ENCODE results near the gene CTNNA2. TPM values are rescaled to one million over a fixed set of nuclear protein-coding genes. Genes with fewer than 3 reads are reported as not detected.

The CTNNA2 gene
- total RNA-seq, 1 donor from 2014 or later = not detected

- ATAC-seq = no peak
These were observed 106.6 kb downstream of the CTNNA2 start for GRCh38 chr2:79619442-79619841.

- ATAC-seq = no peak
These were observed 107.1 kb downstream of the CTNNA2 start for GRCh38 chr2:79619976-79620375.

GRCh38 chr2:79620679-79621078 is 107.8 kb downstream of the CTNNA2 start:
- ATAC-seq = no peak

DNA sequence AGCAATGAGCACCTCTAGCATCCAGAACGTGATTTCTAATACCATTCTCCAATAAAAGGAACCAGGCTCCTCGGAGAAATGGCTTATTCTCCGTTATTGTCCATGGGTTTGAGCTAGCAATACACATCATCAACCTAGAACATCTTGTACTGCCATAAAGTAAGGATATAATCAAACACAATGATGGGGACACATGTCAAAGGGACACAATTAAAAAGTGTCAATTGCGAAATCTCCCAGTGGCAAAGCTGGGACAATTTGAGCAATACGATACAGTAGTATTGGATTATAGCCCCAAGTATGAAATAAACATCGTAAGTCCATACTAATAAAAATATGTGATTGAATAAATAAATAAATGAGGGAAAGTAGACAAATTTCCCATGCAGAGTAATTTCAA is 108.4 kb downstream of the CTNNA2 start:
- no peak for ATAC-seq

DNA sequence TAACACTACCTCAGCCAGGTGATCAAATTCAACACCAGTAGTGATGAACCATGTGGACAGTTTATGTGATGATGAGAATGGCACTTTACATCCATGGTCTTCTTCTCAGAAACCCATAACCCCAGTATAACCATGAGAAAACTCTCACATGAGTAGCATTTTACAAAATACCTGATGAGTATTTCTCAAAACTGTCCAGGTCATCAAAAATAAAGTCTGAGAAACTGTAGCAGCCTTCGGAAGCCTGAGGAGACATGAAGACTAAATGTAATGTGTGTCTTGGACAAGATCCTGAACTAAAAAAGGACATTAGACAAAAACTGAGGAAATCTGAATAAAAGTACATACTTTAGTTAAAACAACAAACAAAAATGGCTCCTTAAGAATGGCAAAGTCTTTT is 108.9 kb downstream of the CTNNA2 start:
- no peak for ATAC-seq

DNA sequence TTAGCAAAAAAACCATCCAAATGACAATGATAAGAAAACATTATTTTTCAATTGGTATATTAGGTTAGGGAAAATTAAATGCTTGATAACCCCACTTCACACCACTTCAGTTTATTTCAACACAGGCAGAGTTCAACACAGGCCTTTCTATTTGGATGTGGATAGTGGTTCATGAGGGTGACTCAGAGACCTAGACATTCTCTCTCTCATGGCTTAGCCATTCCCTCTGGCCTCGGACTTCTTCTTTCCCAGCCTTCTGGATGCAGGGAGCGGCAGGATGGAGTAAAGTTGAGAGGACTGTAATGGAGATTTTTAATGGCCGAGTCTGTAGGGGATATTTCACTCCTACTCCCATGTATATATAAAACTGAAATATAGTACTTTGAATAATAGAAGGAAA is 109.7 kb downstream of the CTNNA2 start:
- ATAC-seq = no peak

GRCh38 chr2:79627237-79627636 is 114.4 kb downstream of the CTNNA2 start:
- no peak for ATAC-seq

DNA sequence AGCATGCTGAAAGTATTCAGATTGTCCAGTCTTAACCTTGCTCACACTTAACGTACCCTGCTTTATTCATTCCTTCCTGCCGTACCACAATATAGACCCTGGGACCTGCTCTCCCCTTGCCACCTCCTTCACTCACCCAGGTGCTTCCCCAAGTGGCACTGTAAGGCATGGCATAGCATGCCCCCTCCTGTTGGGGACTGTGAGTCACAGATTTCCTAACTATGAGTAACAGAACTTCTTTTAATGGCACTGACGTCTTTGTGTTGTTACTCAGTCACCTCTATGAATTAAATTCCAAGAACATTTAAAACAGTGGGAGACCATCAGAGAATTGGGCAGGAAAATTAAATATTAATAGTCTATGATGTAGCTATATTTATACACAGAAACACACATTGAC is 117.2 kb downstream of the CTNNA2 start:
- ATAC-seq = no peak

- no peak for ATAC-seq
These were observed 118.2 kb downstream of the CTNNA2 start for GRCh38 chr2:79630972-79631557.

DNA sequence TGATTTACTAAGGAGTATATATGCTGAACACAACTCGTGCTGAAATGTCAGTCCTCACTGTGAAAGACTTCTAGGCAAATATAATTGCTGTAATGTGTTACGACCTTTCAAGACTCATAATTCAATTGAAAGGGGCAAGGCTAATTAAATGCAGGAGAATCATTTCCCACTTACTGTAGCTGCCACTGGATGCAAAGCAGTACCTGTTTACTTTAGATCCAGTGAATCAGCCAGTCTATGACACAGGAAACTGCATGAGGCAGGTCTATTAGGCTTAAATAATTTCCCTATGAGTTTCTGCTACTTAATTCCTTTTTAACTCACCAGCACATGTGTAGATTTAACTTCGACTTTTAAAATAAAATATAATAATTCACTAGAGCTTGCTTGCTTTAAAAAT is 125.6 kb downstream of the CTNNA2 start:
- ATAC-seq = no peak

GRCh38 chr2:79638954-79639353 is 126.1 kb downstream of the CTNNA2 start:
- ATAC-seq = no peak

GRCh38 chr2:79640001-79640400 is 127.2 kb downstream of the CTNNA2 start:
- no peak for ATAC-seq

DNA sequence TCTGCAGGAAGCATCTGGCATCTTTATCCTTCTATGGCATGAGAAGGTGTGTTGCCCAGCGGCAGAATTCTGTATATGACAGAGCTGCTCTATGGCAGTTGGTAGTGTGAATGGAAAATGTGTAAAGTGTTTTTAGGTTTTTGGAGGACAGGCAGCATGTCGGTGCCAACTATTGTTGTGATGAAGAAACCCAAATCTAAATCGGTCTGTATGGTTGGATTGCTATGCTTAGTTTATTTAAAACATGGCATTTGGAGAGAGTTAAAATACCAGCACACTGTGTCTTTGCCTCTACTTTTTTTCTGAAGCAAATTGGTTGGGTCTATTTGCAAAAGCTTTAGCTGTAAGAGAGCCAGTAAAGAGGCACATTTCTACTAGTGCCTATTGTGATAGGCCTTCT is 136.7 kb downstream of the CTNNA2 start:
- no peak for ATAC-seq

DNA sequence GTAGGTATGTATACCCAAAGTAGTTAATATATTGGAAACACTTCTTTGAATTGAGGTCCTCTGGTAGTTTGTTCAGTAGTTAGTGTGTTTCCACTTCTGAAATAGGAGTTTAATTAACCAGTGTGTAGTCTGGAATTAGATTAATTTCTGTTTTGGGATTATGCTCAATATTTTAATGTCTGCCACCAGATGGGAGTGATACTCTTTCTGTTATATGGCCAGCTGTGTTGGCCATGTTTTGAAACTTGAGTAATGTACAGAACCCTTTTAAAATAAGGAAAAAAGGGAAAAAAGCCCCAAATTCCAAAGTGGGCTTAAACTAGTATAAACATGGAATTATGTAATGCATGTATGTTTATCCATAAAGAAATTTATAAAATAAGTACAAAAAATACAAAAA is 147.7 kb downstream of the CTNNA2 start:
- ATAC-seq = no peak

- ATAC-seq = no peak
These were observed 152.2 kb downstream of the CTNNA2 start for GRCh38 chr2:79665091-79665490.

DNA sequence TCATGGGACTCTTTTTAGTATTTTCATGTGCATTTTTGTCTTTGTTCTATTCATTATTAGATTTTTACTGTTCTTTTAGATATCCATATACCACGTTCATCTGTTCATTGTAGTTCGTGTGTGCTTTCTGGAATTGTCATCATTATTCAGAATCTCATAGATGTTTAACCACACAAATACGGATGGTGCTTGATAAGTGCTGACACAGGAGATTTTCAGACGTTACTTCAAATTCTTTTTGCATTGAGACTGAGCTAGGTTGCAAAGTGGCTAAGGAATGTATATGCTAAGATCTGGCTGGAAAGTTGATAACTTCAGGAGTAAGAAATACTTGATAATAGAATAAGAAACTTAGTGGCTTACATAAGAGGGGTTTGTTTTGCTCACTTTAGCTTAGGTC is 153.6 kb downstream of the CTNNA2 start:
- no peak for ATAC-seq

DNA sequence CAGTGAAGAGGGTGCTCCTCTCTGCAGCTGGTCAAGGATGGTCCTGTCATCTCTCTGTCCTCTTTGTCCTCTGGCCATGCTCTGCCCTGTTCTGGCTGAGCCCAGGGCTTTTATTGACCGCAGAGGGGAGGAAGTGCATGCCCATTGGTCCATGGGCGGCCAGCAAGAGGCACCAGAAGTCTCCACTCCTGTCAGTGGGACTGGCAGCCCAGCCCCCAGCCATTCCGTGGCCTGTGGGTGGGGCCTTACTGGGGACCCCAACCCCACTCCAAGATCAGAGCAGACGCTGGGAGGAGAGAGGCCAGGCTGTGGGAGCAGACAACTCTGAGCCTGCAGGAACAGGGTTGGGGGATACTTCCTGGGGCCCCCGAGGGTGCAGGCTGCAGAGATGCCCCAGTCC is 156.9 kb downstream of the CTNNA2 start:
- no peak for ATAC-seq

- no peak for ATAC-seq
These were observed 157.3 kb downstream of the CTNNA2 start for GRCh38 chr2:79670198-79670597.

- no peak for ATAC-seq
These were observed 174.0 kb downstream of the CTNNA2 start for GRCh38 chr2:79686884-79687283.

GRCh38 chr2:79695248-79695647 is 182.4 kb downstream of the CTNNA2 start:
- ATAC-seq = no peak

- no peak for ATAC-seq
These were observed 184.3 kb downstream of the CTNNA2 start for GRCh38 chr2:79697200-79697599.

- no peak for ATAC-seq
These were observed 187.8 kb downstream of the CTNNA2 start for GRCh38 chr2:79700651-79701050.

GRCh38 chr2:79702905-79703304 is 190.1 kb downstream of the CTNNA2 start:
- ATAC-seq = no peak

GRCh38 chr2:79711098-79711497 is 198.2 kb downstream of the CTNNA2 start:
- no peak for ATAC-seq

DNA sequence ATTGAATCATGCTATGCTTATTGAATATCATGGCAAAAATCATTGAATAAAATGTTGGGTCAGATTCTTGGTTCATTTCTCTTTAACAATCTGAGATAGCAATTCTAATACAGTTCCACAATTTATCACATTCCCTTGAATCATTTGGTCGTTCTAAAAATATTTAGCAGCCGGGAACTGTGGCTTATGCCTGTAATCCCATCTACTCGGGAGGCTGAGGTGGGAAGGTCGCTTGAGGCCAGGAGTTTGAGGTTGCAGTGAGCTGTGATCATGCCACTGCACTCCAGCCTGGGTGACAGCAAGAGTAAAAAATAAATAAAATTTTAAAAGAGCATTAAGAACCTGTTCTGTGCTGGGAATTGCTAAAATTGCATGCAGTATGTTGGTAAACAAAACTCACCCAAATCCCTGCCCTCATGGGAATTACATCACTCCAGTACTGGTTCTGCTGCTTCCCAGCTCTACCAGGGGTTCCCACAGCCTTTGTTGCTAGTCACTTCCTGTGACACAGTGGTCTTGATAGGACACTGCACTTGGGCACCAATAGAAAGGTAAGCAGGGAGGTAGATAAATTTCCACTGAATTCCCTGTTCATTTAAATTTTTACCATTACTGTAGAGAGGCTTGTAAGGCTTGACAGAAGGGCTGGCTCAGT is 200.4 kb downstream of the CTNNA2 start:
- ATAC-seq = no peak
